Muscle layer of duodenum (tissue), 2 donors: ENCODE results near the gene SETBP1.

Experiments used
- H3K27ac ChIP-seq: one replicate; pipeline ENCODE4 v1.7.0; 2013; ENCODE audit warnings: mild to moderate bottlenecking, low read length
- H3K27me3 ChIP-seq: one replicate; pipeline ENCODE4 v1.7.0; 2013; ENCODE audit warnings: low read depth, mild to moderate bottlenecking, control low read depth, low read length
- H3K36me3 ChIP-seq, 2 donors: one replicate each; pipeline ENCODE4 v1.7.0; 2013; ENCODE audit warnings: low read length in 2 of 2, control low read depth in 1 of 2, mild to moderate bottlenecking in 1 of 2; ENCODE audit not compliant: insufficient read depth in 2 of 2, control insufficient read depth in 1 of 2
- H3K4me1 ChIP-seq, 2 donors: one replicate each; pipeline ENCODE4 v1.7.0; 2013; ENCODE audit warnings: low read length in 2 of 2, mild to moderate bottlenecking in 2 of 2, control low read depth in 1 of 2, moderate library complexity in 1 of 2; ENCODE audit not compliant: insufficient read depth in 2 of 2, control insufficient read depth in 1 of 2
- H3K4me3 ChIP-seq, 2 donors: one replicate each; pipeline ENCODE4 v1.7.0; 2013; ENCODE audit warnings: low read length in 2 of 2, low read depth in 1 of 2, mild to moderate bottlenecking in 1 of 2
- H3K9me3 ChIP-seq, 2 donors: one replicate each; pipeline ENCODE4 v1.7.0; 2013; ENCODE audit warnings: low read length in 2 of 2, control low read depth in 1 of 2, mild to moderate bottlenecking in 1 of 2; ENCODE audit not compliant: control insufficient read depth in 1 of 2
- donor health status: healthy.

SETBP1 gene

DNA sequence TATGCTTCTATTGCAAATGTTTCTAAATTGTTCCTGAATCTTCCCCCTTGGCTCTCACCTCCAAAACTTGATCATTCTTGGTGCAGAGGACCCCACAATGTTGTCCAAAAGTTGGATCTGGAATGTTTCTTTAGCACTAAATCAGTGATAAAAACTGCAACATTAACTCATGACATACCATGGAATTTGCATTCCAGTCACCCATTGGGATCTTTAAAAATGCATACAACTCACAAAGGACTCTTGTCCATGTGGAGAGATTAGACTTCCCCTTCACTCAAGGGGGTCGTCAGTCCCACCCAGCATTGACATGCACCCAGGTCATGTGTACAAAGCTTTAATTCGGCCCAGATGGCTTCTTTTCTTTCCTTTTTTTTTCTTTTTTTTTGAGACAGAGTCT lies 169.3 kb downstream of the SETBP1 start:
- Histone ChIP-seq H3K4me1 (peaks cover 0 to 7% of the 10 kb centered on the region in 2 donors), H3K27ac (no peak overlapping the region), H3K9me3 (no peaks in the 10 kb centered on the region), H3K4me3 (no peak overlapping the region), H3K36me3 (no peaks in the 10 kb centered on the region), H3K27me3 (no peaks in the 10 kb centered on the region)

DNA sequence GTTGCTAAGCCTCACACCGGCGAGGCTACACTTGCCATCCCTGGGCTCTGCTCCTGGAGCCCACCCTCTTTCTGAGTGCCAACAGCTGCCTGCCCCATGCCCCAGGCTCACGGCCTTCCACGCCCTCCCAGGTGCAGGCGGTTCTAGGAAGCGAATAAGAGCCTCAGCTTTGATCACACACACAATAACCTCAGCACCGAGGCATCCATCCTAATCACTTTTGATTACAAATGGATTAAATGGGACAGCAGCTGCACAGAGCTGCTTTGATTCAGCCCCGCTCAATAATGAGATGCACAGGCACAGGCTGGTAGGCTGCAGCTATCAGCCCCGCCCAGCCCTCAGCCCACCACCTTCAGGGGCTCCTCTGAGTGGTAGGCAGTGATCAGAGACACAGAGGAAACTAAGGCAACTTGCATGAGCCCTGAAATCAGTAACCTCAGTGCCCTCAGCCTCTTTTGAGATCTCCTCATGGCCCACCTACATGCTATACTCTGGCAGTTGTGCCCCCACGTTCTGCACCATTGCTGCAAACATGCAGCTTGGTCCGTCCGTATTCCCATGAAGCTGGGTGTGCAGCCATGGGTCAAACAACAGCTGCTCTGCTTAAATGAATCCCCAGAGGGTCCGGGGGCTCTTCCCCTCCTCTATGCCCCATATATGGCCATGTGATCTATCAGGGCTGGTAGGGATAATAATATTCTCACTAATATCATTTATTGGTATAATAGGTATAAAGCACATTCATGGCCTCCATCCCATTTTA lies 171.4 kb downstream of the SETBP1 start:
- no peaks in the 10 kb centered on the region for H3K36me3 ChIP-seq
- H3K27ac ChIP-seq: no peak overlapping the region
- no peaks in the 10 kb centered on the region for H3K9me3 ChIP-seq
- no peak overlapping the region for H3K4me3 ChIP-seq
- peaks cover 0 to 7% of the 10 kb centered on the region in 2 donors for H3K4me1 ChIP-seq
- H3K27me3 ChIP-seq: no peaks in the 10 kb centered on the region

DNA sequence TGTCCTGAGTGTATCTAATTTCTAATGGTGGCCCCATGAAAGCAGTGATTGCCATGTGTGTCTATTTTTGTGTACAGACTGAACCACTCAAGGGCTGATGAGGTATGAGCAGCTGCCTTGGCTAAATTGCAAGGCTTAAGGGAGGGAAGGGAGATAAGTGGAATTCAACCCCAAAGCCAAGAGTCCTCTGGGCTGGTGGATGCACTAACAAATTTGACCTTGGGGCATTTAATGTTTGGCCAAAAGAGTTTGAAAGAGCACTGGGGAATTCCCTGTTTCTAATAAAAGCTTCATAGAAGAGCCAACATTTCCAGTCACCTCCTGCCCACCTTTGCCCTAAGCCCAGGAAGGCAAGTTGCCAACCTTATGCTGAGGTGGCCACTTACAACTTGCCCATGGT lies 172.1 kb downstream of the SETBP1 start:
- Histone ChIP-seq H3K36me3 (no peaks in the 10 kb centered on the region), H3K4me3 (no peak overlapping the region), H3K9me3 (no peaks in the 10 kb centered on the region), H3K4me1 (peaks cover 0 to 8% of the 10 kb centered on the region in 2 donors), H3K27ac (no peak overlapping the region), H3K27me3 (no peaks in the 10 kb centered on the region)

DNA sequence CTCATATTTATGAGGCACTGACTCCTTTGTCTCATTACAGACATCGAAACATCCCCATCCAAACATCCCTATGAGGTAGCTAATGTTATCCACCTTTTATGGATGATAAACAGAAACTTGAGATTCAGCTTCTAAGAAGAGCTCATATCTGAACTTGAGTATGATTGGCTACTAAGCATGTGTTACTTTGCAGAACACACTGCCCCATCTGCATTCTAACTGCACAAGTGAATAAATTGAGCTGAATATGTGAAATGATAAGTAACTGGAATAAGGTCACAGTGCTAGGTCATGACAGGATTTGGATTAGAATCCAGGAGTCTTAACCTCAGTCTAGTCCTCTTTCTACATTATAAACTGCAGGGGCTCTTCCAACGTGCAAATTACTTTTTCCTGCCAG lies 172.7 kb downstream of the SETBP1 start:
- Histone ChIP-seq H3K9me3 (no peaks in the 10 kb centered on the region), H3K27ac (no peak overlapping the region), H3K27me3 (no peaks in the 10 kb centered on the region), H3K36me3 (no peaks in the 10 kb centered on the region), H3K4me3 (no peak overlapping the region), H3K4me1 (peaks cover 0 to 13% of the 10 kb centered on the region in 2 donors)

DNA sequence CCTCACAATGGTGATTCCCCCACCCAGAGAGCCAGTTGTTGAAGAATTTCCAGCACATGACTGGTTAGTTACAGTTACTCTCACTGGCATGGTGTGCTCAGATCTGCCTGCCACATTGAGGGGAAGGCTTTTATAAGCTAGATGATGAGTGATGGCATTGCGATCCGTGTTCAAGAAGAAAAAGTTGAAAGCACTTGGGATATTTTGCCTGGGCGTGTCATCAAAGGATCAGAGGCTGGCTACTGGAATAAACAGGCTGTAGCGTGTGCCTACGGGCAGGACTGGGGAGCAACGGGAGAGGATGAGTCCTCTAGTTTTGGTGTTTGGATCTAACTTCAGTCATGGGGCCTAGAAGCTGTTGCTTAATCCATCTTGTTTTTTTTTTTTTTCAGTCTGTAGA lies 175.0 kb downstream of the SETBP1 start:
- H3K9me3 ChIP-seq: no peaks in the 10 kb centered on the region
- no peak overlapping the region for H3K27ac ChIP-seq
- peaks cover 0 to 13% of the 10 kb centered on the region in 2 donors for H3K4me1 ChIP-seq
- no peak overlapping the region for H3K4me3 ChIP-seq
- no peaks in the 10 kb centered on the region for H3K36me3 ChIP-seq
- no peaks in the 10 kb centered on the region for H3K27me3 ChIP-seq

DNA sequence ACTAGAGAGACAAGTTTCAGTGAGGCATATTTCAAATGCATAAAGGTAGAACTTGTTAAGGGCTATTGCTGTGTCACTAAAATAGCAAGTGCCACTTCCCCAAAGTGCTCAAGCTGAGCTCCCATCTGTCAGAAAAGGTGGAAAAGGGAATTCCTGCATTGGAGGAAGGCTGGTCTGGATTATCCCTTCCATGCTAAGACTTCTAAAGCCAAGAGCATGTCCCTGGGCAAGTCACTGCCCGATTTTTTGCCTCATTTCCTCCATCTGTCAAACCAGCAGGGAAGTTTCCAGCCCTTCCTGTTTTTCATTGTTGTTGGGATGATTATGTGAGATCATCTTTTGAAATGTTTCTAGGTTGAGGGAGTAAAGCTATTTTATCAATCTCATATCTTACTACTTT lies 175.5 kb downstream of the SETBP1 start:
- peaks cover 0 to 13% of the 10 kb centered on the region in 2 donors for H3K4me1 ChIP-seq
- no peak overlapping the region for H3K4me3 ChIP-seq
- no peak overlapping the region for H3K27ac ChIP-seq
- no peaks in the 10 kb centered on the region for H3K36me3 ChIP-seq
- H3K9me3 ChIP-seq: no peaks in the 10 kb centered on the region
- no peaks in the 10 kb centered on the region for H3K27me3 ChIP-seq

DNA sequence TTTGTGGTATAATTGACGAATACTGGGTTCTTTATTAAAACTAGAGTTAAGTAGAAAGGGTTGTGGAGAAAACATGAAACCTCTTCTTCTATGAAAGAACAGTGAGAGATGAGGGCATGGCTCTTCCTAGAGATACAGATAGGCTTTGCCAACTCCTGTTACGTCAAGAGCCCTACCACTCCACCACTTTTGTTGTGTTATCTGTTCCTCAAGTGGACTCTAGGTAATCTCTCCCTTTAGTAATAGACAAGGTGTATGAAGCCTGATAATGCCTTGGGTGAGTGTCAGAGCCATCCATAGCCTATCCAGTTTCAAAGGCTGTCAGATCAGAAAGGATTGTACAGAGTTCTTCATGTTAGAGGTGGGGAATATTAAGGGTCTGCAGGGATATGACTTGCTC lies 176.4 kb downstream of the SETBP1 start:
- no peak overlapping the region for H3K4me3 ChIP-seq
- no peaks in the 10 kb centered on the region for H3K36me3 ChIP-seq
- H3K27me3 ChIP-seq: no peaks in the 10 kb centered on the region
- no peak overlapping the region for H3K27ac ChIP-seq
- no peaks in the 10 kb centered on the region for H3K9me3 ChIP-seq
- peaks cover 0 to 13% of the 10 kb centered on the region in 2 donors for H3K4me1 ChIP-seq

DNA sequence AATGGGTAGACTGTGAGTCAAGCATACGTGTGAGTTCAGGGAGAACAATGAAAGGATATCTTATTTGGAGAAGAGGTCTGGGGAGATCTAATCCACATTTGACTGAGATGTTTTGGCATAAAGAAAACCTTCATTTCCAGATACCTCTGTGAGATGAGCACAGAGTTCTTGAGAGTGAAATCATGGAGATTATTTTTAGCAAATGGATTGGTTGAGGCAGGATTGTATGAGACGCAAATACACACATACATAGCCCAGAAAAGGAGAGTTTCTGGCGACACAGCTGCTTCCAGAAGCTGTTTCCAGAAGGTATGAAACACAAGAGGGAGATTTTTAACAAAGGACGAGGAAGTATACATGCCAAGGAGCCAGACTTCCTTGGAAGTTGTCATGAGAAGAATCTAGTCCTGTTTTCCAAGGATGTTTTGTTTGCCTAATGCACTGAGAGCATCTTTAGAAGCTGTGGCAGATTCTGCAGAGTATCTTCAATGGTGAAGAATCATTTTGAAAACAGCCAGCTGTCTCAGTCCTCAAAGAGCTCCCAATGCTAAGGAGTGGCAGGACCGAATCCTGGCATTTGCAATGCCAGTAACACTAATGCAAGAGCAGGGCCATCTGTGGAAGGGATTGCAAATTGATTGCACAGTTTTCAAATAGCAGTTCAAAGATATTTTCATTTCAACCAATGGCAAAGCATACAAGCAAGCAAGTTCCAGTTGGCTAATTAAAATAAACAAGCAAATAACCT lies 177.2 kb downstream of the SETBP1 start:
- H3K4me1 ChIP-seq: peaks cover 0 to 7% of the 10 kb centered on the region in 2 donors

DNA sequence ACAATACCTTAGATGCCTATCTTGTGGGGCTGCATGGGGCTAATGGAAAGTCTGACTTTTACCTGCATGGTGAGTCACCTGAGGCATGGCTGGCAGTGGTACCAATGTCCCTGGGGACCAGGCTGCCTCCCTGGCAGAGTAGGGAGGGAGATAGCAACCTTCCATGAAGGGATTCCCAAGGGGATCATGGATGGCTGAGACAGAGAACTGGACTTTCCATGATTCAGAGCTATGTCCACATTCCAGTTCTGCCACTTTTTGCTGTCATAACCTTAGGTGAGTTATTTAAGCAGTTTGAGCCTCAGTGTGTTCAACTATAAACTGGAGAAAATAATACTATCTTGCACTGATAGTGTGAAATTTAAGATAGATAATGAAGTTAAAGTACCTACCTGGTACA lies 178.6 kb downstream of the SETBP1 start:
- Histone ChIP-seq H3K4me3 (no peak overlapping the region), H3K27me3 (no peaks in the 10 kb centered on the region), H3K9me3 (no peaks in the 10 kb centered on the region), H3K4me1 (peaks cover 0 to 6% of the 10 kb centered on the region in 2 donors), H3K36me3 (no peaks in the 10 kb centered on the region), H3K27ac (no peak overlapping the region)

More for the DNA sequence above, 177.2 kb downstream of the SETBP1 start:
- H3K4me3 ChIP-seq: no peak overlapping the region
- no peak overlapping the region for H3K27ac ChIP-seq
- H3K36me3 ChIP-seq: no peaks in the 10 kb centered on the region
- no peaks in the 10 kb centered on the region for H3K27me3 ChIP-seq
- H3K9me3 ChIP-seq: no peaks in the 10 kb centered on the region

DNA sequence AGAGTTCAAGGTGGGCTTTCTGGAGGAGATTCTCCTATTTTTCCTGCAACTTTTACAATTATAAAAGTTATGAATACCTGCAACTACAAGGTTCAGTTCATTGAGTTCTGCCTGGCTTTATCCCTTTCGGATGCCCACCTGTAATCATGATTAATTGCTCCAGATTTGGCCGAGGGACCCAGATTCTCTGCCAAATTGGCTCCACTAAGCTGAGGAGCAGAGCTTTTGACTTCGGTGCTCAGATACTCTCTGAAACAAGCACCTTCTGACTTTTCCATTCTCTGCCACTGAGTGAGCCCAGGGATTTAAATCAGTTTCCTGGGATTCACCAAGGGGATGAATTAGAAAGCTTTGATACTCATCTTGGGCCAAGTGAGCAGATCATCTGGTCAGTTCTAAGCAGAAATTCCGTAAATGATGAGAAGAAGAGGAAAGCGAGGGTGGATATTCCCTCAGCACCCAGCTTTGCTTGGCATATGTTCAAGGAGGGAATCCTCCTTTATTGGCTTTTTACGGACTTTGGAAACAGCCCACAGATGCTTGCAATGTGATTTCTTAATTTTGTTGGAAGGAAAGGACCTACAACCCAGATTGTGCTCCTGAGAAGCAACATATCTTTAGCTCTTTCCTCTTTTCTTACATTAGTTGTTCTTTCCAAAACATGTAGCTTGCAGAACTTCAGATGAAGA lies 179.2 kb downstream of the SETBP1 start:
- no peaks in the 10 kb centered on the region for H3K27me3 ChIP-seq
- H3K36me3 ChIP-seq: no peaks in the 10 kb centered on the region
- peaks cover 0 to 6% of the 10 kb centered on the region in 2 donors for H3K4me1 ChIP-seq
- no peaks in the 10 kb centered on the region for H3K9me3 ChIP-seq
- no peak overlapping the region for H3K27ac ChIP-seq
- no peak overlapping the region for H3K4me3 ChIP-seq

DNA sequence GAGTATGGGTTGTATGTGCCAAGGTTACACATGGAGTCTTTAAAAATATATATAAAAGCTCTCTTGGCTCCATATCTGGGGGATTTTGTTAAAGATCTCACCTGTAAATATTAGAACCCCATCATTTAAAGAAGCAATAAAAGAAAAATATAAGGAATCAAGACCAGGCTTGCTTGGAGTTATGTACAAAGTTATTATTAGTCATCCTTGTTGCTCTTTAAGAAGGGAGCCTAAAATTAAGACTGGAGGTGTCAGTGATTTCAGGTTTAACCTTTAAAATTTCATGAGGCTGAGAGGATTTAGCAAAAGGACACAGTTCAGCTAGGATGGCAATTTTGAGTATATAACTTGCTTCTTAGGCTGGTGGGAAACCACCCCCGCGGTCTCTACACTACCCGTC lies 181.4 kb downstream of the SETBP1 start:
- H3K4me3 ChIP-seq: no peak overlapping the region
- H3K27me3 ChIP-seq: no peaks in the 10 kb centered on the region
- no peaks in the 10 kb centered on the region for H3K9me3 ChIP-seq
- peaks cover 0 to 6% of the 10 kb centered on the region in 2 donors for H3K4me1 ChIP-seq
- H3K27ac ChIP-seq: no peak overlapping the region
- H3K36me3 ChIP-seq: no peaks in the 10 kb centered on the region
